OCI-LY3 (cell line): ENCODE results near the gene MLXIP.

Experiments used
- H2AFZ ChIP-seq: fragments of 200-600, 300-600 bp; shearing (Covaris generic); 2 replicates; pipeline ENCODE4 v1.6.0; 2014; ENCODE audit warnings: antibody characterized with exemption, low read depth, low read length
- H3K27ac ChIP-seq: fragments of 200-600, 300-600 bp; sonication (generic); 2 replicates; pipeline ENCODE4 v1.5.1; 2014; ENCODE audit warnings: mild to moderate bottlenecking, low read length, moderate library complexity, mixed read lengths
- H3K27me3 ChIP-seq: fragments of 200-600, 300-600 bp; sonication (generic); 2 replicates; pipeline ENCODE4 v1.6.1; 2014; ENCODE audit warnings: low read depth, low read length, mixed read lengths
- H3K36me3 ChIP-seq: fragments of 200-600, 300-600 bp; sonication (generic); replicated peaks from 2 replicates; pipeline ENCODE3; 2014; ENCODE audit warnings: low read depth, low read length, mixed read lengths
- H3K4me1 ChIP-seq: fragments of 300-600, 200-600 bp; sonication (generic); 2 replicates; pipeline ENCODE4 v1.6.1; 2014; ENCODE audit warnings: low read length, mixed read lengths
- H3K4me2 ChIP-seq: fragments of 200-600, 300-600 bp; sonication (generic); 2 replicates; pipeline ENCODE4 v1.6.1; 2014; ENCODE audit warnings: low read length, mixed read lengths
- H3K4me3 ChIP-seq: fragments of 300-600, 200-600 bp; sonication (generic); 2 replicates; pipeline ENCODE4 v1.5.1; 2014; ENCODE audit warnings: antibody characterized with exemption, mild to moderate bottlenecking, low read length, moderate library complexity
- H3K79me2 ChIP-seq: fragments of 300-600, 200-600 bp; shearing (Covaris generic); 2 replicates; pipeline ENCODE4 v1.6.1; 2014; ENCODE audit warnings: mild to moderate bottlenecking, low read length, mixed read lengths
- H3K9ac ChIP-seq: fragments of 300-600, 200-600 bp; shearing (Covaris generic); 2 replicates; pipeline ENCODE4 v1.6.0; 2014; ENCODE audit warnings: mild to moderate bottlenecking, low read length, moderate library complexity
- H3K9me3 ChIP-seq: fragments of 200-600, 300-600 bp; shearing (Covaris generic); 2 replicates; pipeline ENCODE4 v1.6.1; 2014; ENCODE audit warnings: low read length, mixed read lengths; ENCODE audit not compliant: insufficient read depth
- H4K20me1 ChIP-seq: fragments of 200-600, 300-600 bp; sonication (generic); 2 replicates; pipeline ENCODE4 v1.6.1; 2016; ENCODE audit warnings: low read length, mixed read lengths; ENCODE audit not compliant: insufficient read depth
- EZH2phosphoT487 ChIP-seq: fragments of 200-600 bp; shearing (Covaris generic); IDR thresholded peaks from 2 replicates; pipeline ENCODE4 v1.6.1; 2018; ENCODE audit warnings: antibody characterized with exemption, mixed run types, low read depth
- TF ChIP-seq, protein P1 (sequence below): fragments of 200-600, 300-600 bp; sonication (generic); IDR thresholded peaks from 2 replicates; pipeline ENCODE4 v1.5.1; 2014; ENCODE audit warnings: antibody characterized with exemption, low read length, low read depth

Gene MLXIP

DNA sequence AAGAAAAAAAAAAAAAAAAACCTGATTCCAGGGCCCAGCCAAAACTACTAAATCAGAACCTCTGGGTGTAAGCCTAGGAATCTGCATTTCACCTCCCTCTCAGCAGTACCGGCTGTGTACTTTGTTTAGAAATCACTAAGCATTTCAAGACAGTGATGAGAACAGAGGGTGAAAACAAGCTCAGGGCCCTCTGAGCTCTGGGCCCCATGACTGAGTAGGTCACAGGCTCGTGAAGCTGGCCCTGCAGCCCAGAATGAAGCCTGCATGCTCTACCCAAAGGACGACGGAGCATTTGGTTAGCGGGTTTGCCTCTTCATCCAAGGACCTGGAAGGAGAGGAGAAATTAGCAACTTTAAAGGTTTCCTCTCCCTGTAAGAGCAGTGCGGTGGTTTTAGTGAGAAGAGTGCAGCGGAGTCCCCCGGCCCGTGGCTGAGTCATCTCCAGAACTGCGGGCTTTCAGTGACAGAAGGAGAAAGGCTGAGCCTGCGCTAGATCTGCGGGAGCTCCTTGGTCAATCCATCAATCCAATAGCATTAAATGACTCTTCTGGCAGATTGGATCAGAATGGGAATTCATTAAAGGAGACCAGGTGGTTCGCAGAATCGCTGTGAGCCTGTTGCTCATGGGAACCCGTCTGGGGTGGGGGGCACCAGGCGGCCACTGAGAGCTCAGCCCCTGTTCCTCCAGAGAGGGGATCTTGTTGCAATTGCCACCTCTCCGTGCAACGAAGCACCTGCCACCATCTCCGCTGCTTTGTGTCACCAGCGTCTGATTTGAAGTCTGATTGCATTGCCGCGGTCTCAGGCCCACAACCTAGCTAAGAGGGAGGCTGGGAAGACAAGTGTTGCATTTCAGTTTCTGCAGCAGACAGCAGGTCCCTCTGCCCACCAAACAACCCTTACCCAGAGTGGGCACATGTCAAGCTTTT lies 88.1 kb downstream of the MLXIP start:
- Histone ChIP-seq H3K27ac (no peak overlapping the region), H3K36me3 (no peaks in the 10 kb centered on the region), H3K4me1 (peaks cover 22% of the 10 kb centered on the region), H3K9me3 (no peaks in the 10 kb centered on the region), H3K4me3 (peak overlapping the region; percentile 61), H3K4me2 (peak overlapping the region; percentile 84), H3K27me3 (peaks cover 37% of the 10 kb centered on the region), H4K20me1 (no peaks in the 10 kb centered on the region), H3K9ac (no peak overlapping the region), H2AFZ (0 out of 2 replicates have a peak overlapping the region, but pooled peaks have one; percentile 4), H3K79me2 (no peaks in the 10 kb centered on the region)
- TF ChIP-seq, protein P1, sequence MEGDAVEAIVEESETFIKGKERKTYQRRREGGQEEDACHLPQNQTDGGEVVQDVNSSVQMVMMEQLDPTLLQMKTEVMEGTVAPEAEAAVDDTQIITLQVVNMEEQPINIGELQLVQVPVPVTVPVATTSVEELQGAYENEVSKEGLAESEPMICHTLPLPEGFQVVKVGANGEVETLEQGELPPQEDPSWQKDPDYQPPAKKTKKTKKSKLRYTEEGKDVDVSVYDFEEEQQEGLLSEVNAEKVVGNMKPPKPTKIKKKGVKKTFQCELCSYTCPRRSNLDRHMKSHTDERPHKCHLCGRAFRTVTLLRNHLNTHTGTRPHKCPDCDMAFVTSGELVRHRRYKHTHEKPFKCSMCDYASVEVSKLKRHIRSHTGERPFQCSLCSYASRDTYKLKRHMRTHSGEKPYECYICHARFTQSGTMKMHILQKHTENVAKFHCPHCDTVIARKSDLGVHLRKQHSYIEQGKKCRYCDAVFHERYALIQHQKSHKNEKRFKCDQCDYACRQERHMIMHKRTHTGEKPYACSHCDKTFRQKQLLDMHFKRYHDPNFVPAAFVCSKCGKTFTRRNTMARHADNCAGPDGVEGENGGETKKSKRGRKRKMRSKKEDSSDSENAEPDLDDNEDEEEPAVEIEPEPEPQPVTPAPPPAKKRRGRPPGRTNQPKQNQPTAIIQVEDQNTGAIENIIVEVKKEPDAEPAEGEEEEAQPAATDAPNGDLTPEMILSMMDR = no peak
- no peak for TF ChIP-seq EZH2phosphoT487

DNA sequence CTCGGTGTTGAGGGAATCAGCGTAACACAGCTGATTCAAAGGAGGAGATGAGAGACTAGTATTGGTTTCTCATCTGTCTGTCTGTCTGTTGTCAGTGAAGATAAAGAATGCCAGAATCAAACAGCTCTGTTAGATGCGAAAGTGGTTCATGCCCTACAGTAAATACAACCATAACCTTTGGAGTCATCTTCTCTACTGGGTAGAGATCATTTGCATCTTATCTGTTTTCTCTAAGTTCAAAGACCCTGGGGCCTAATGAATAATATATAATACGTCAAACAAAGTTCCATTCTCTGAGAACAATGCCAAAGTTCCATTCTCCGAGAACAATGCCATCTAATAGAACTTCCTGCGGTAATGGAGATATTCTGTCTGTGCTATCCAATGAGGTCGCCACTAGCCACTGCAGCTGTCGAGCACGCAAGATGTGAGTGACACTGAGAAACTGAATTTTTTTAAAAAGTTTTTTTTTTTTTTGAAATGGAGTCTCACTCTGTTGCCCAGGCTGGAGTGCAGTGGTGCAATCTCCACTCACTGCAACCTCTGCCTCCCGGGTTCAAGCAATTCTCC lies 88.9 kb downstream of the MLXIP start:
- Histone ChIP-seq H3K9me3 (no peaks in the 10 kb centered on the region), H2AFZ (no peak overlapping the region), H3K79me2 (no peaks in the 10 kb centered on the region), H3K4me1 (peaks cover 22% of the 10 kb centered on the region), H3K4me3 (peak overlapping the region; percentile 61), H3K9ac (no peak overlapping the region), H3K36me3 (no peaks in the 10 kb centered on the region), H3K4me2 (peak overlapping the region; percentile 84), H4K20me1 (no peaks in the 10 kb centered on the region), H3K27ac (no peak overlapping the region), H3K27me3 (peaks cover 41% of the 10 kb centered on the region)
- TF ChIP-seq EZH2phosphoT487 = no peak
- TF ChIP-seq, protein P1 = no peak

DNA sequence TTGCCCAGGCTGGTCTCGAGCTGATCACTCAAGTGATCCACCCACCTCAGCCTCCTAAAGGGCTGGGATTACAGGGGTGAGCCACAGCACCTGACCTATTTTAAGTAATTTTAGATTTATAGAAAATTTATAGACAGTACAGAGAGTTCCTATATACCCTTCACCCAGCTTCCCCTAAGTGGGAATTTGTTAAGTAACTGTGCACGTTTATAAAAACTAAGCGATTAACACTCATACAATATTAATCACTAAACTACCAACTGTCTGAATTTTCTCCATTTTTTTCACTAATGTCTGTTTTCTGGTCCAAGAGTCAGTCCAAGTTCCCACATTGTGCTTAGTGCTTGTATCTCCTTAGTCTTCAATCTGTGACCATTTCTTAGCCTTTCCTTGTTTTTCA lies 89.9 kb downstream of the MLXIP start:
- Histone ChIP-seq H3K4me3 (no peak overlapping the region), H3K4me2 (no peak overlapping the region), H3K9ac (no peak overlapping the region), H2AFZ (no peak overlapping the region), H3K79me2 (no peaks in the 10 kb centered on the region), H4K20me1 (no peaks in the 10 kb centered on the region), H3K4me1 (peaks cover 22% of the 10 kb centered on the region), H3K36me3 (no peaks in the 10 kb centered on the region), H3K27me3 (peaks cover 36% of the 10 kb centered on the region), H3K27ac (no peak overlapping the region), H3K9me3 (no peaks in the 10 kb centered on the region)
- TF ChIP-seq EZH2phosphoT487 = no peak

DNA sequence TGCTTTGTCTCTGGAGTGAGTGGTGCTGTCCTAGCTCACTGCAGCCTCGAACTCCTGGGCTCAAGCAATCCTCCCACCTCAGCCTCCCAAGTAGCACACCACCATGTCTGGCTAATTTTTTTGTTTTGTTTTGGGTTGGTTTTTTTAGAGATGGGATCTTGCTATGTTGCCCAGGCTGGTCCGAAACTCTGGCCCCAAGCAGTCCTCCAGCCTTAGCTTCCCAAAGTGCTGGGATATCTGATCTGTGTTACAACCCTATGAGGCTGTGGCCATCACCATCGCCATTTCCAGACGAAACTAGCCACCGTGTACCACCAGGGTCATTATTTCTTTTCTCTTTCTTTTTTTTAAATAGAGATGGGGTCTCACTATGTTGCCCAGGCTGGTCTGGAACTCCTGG lies 92.8 kb downstream of the MLXIP start:
- H3K9me3 ChIP-seq = no peaks in the 10 kb centered on the region
- TF ChIP-seq, protein P1 = no peak
- no peak for TF ChIP-seq EZH2phosphoT487
- no peak overlapping the region for H3K27ac ChIP-seq
- peaks cover 26% of the 10 kb centered on the region for H3K27me3 ChIP-seq
- H3K4me3 ChIP-seq = no peak overlapping the region
- no peaks in the 10 kb centered on the region for H4K20me1 ChIP-seq
- no peaks in the 10 kb centered on the region for H3K79me2 ChIP-seq
- H3K4me2 ChIP-seq = no peak overlapping the region
- H3K4me1 ChIP-seq = peaks cover 12% of the 10 kb centered on the region
- no peak overlapping the region for H3K9ac ChIP-seq
- H2AFZ ChIP-seq = no peak overlapping the region
- no peaks in the 10 kb centered on the region for H3K36me3 ChIP-seq
